HS-27A (cell line): ENCODE data around the gene CD44.

Experiments used
- DNase-seq: peaks from one replicate; pipeline ENCODE4 v3.0.0-alpha.2; 2012; ENCODE audit warnings: low read depth, missing footprints

Gene CD44

GRCh38 chr11:35112056-35112845, 26.7 kb upstream of the CD44 start:
- no peak for DNase-seq

- no peak for DNase-seq
These were observed 26.2 kb upstream of the CD44 start for GRCh38 chr11:35112846-35113105.

GRCh38 chr11:35114906-35115687, 23.9 kb upstream of the CD44 start:
- no peak for DNase-seq

- DNase-seq: no peak
These were observed 23.3 kb upstream of the CD44 start for GRCh38 chr11:35115688-35116030.

- no peak for DNase-seq
These were observed 22.7 kb upstream of the CD44 start for GRCh38 chr11:35116245-35116644.

- no peak for DNase-seq
These were observed 22.0 kb upstream of the CD44 start for GRCh38 chr11:35116762-35117640.

GRCh38 chr11:35118906-35119305, 20.1 kb upstream of the CD44 start:
- DNase-seq: no peak

GRCh38 chr11:35121326-35121865, 17.6 kb upstream of the CD44 start:
- no peak for DNase-seq

- no peak for DNase-seq
These were observed 16.7 kb upstream of the CD44 start for GRCh38 chr11:35122308-35122707.

GRCh38 chr11:35126000-35126878, 12.7 kb upstream of the CD44 start:
- DNase-seq: no peak

GRCh38 chr11:35126879-35127581, 11.9 kb upstream of the CD44 start:
- no peak for DNase-seq

GRCh38 chr11:35127619-35128018, 11.4 kb upstream of the CD44 start:
- DNase-seq: no peak

GRCh38 chr11:35131094-35131493, 7.9 kb upstream of the CD44 start:
- no peak for DNase-seq

GRCh38 chr11:35131886-35132285, 7.1 kb upstream of the CD44 start:
- no peak for DNase-seq

GRCh38 chr11:35133656-35134055, 5.3 kb upstream of the CD44 start:
- no peak for DNase-seq

GRCh38 chr11:35134403-35135148, 4.4 kb upstream of the CD44 start:
- no peak for DNase-seq

- no peak for DNase-seq
These were observed 3.7 kb upstream of the CD44 start for GRCh38 chr11:35135222-35135621.

- no peak for DNase-seq
These were observed 2.7 kb upstream of the CD44 start for GRCh38 chr11:35136311-35136710.

- no peak for DNase-seq
These were observed 913 bp upstream of the CD44 start for GRCh38 chr11:35138058-35138457.

- DNase-seq: no peak
These were observed 397 bp upstream of the CD44 start for GRCh38 chr11:35138606-35138942.
